OCI-LY7 (cell line): Measurements from ENCODE around the gene ADAM15.

ENCODE experiments used
- CTCF ChIP-seq: fragments of 200-600 bp; sonication (generic); conservative IDR thresholded peaks from 2 replicates; pipeline ENCODE4 v1.5.1; 2014; ENCODE audit warnings: mild to moderate bottlenecking, antibody characterized with exemption, low read length, moderate library complexity, mixed read lengths
- EZH2phosphoT487 ChIP-seq: fragments of 200-600 bp; sonication (generic); IDR thresholded peaks from 2 replicates; pipeline ENCODE4 v1.6.1; 2018; ENCODE audit warnings: low read depth, borderline replicate concordance, mild to moderate bottlenecking, mixed run types, antibody characterized with exemption, low read length, moderate library complexity, mixed read lengths

GRCh38 chr1:155083052-155083541, 32.0 kb downstream of the ADAM15 start:
- TF ChIP-seq CTCF, result no peak
- TF ChIP-seq EZH2phosphoT487, result no peak
